B cell (primary cell): ENCODE measurements around the gene KIF22. TPM values are rescaled to one million over a fixed set of nuclear protein-coding genes. Genes with fewer than 3 reads are reported as not detected.
A peak's percentile ranks its signal among the peaks of the same experiment; 100 is the strongest.

Source experiments
- ATAC-seq: fragments of 200-7000 bp; cut with Tn5 transposase; one replicate; pipeline ENCODE4 v1.10.0; 2021; ENCODE audit warnings: low read depth, mild to moderate bottlenecking, moderate number of reproducible peaks, moderate library complexity
- CTCF ChIA-PET: fragments of 350-600 bp; sonication (Branson Sonifier 250); formaldehyde crosslinking; loops from one replicate; lab custom pipeline; 2021; ENCODE audit warnings: antibody characterized with exemption, inconsistent platforms; lab: Charles Lee
- POLR2A ChIA-PET: fragments of 350-600 bp; sonication (Branson Sonifier 250); formaldehyde crosslinking; loops from one replicate; lab custom pipeline; 2021; ENCODE audit warnings: antibody characterized with exemption; lab: Charles Lee
- DNase-seq: peaks from one replicate; pipeline ENCODE4 v3.0.0; 2013
- H2AFZ ChIP-seq: 2 replicates; pipeline ENCODE4 v1.6.1; 2012; ENCODE audit warnings: mild to moderate bottlenecking, low read depth, low read length; ENCODE audit not compliant: insufficient read depth, poor library complexity, severe bottlenecking
- H3K27ac ChIP-seq, 2 donors: 1 replicate in 1 of 2; 2 replicates in 1 of 2; pipeline ENCODE4 v1.5.1; 2012 to 2013; ENCODE audit warnings: low read length in 2 of 2, mild to moderate bottlenecking in 2 of 2, moderate library complexity in 1 of 2
- H3K27me3 ChIP-seq, 4 experiments: fragments of 200-600 bp in 1 of 4; sonication (generic) in 1 of 4; replicated peaks in 1 of 4; 1 replicate in 2 of 4; 2 replicates in 2 of 4; pipeline versions ENCODE4 v1.6.1 to v1.7.0; 2013 to 2016; ENCODE audit warnings: low read length in 3 of 4, mild to moderate bottlenecking in 2 of 4, mixed read lengths in 1 of 4, moderate library complexity in 1 of 4; ENCODE audit not compliant: insufficient read depth in 4 of 4, control insufficient read depth in 3 of 4; ENCODE audit errors: control extremely low read depth in 1 of 4
- H3K36me3 ChIP-seq, 2 experiments: replicated peaks in 1 of 2; 1 replicate in 1 of 2; 2 replicates in 1 of 2; pipeline versions ENCODE4 v1.6.1 to v1.7.1; 2013; ENCODE audit warnings: low read length in 1 of 2; ENCODE audit not compliant: insufficient read depth in 2 of 2, control insufficient read depth in 1 of 2; ENCODE audit errors: control extremely low read depth in 1 of 2, extremely low read depth in 1 of 2
- H3K4me1 ChIP-seq, 2 donors: fragments of 200-600 bp in 1 of 2; sonication (generic) in 1 of 2; 1 replicate in 1 of 2; 2 replicates in 1 of 2; pipeline versions ENCODE4 v1.5.1 to v1.6.1; 2013 to 2017; ENCODE audit warnings: low read length in 2 of 2; ENCODE audit not compliant: control insufficient read depth in 2 of 2, insufficient read depth in 2 of 2
- H3K4me2 ChIP-seq: replicated peaks from 2 replicates; pipeline ENCODE3; 2012; ENCODE audit warnings: mild to moderate bottlenecking, low read depth, low read length; ENCODE audit not compliant: poor library complexity, severe bottlenecking
- H3K4me3 ChIP-seq, 5 experiments: fragments of 200-600 bp in 1 of 5; sonication (generic) in 1 of 5; 1 replicate in 3 of 5; 2 replicates in 2 of 5; pipeline versions ENCODE4 v1.5.1 to v1.7.0; 2011 to 2016; ENCODE audit warnings: low read length in 4 of 5, mild to moderate bottlenecking in 4 of 5, low read depth in 2 of 5, control low read depth in 1 of 5, moderate library complexity in 1 of 5; ENCODE audit not compliant: insufficient read depth in 1 of 5; ENCODE audit errors: control extremely low read depth in 1 of 5, extremely low read depth in 1 of 5
- H3K79me2 ChIP-seq: fragments of 200-600 bp; sonication (generic); one replicate; pipeline ENCODE4 v1.6.0; 2016; ENCODE audit warnings: low read length; ENCODE audit not compliant: control insufficient read depth, insufficient read depth
- H3K9ac ChIP-seq: fragments of 200-600 bp; sonication (generic); 2 replicates; pipeline ENCODE4 v1.6.1; 2017; ENCODE audit warnings: mild to moderate bottlenecking, low read length, moderate library complexity
- H3K9me3 ChIP-seq, 3 donors: one replicate each; pipeline versions ENCODE4 v1.6.1 to v1.7.1; 2013; ENCODE audit warnings: low read length in 2 of 3; ENCODE audit not compliant: control insufficient read depth in 2 of 3, insufficient read depth in 1 of 3; ENCODE audit errors: control extremely low read depth in 1 of 3
- H4K20me1 ChIP-seq: 2 replicates; pipeline ENCODE4 v1.6.0; 2012; ENCODE audit warnings: mild to moderate bottlenecking, low read length; ENCODE audit not compliant: insufficient read depth, control insufficient read depth, poor library complexity, severe bottlenecking
- H3K27ac Mint-ChIP-seq: one replicate; pipeline ENCODE4 v1.8.0; 2021; ENCODE audit warnings: mixed read lengths
- H3K27me3 Mint-ChIP-seq: one replicate; pipeline ENCODE4 v1.8.0; 2021; ENCODE audit warnings: mixed read lengths
- H3K4me1 Mint-ChIP-seq: one replicate; pipeline ENCODE4 v1.8.0; 2021; ENCODE audit warnings: mixed read lengths
- H3K4me3 Mint-ChIP-seq: one replicate; pipeline ENCODE4 v1.8.0; 2021; ENCODE audit warnings: mixed read lengths
- H3K9me3 Mint-ChIP-seq: one replicate; pipeline ENCODE4 v1.8.0; 2022; ENCODE audit warnings: mixed read lengths; ENCODE audit not compliant: insufficient read depth
- CTCF ChIP-seq: fragments of 200-600 bp; IDR thresholded peaks from one replicate; pipeline ENCODE4 v1.8.0; 2022; ENCODE audit warnings: antibody characterized with exemption, mild to moderate bottlenecking
- EZH2 ChIP-seq: IDR thresholded peaks from 2 replicates; pipeline ENCODE4 v1.6.1; 2012; ENCODE audit warnings: borderline replicate concordance, low read depth, mild to moderate bottlenecking, moderate library complexity, low read length; ENCODE audit not compliant: insufficient read depth, poor library complexity, severe bottlenecking
- WGBS: methylation state at CpG from one replicate; pipeline ENCODE4 v1.1.5; 2013; ENCODE audit warnings: missing lambda C conversion rate; ENCODE audit not compliant: insufficient coverage; 5-methylcytosine and 5-hydroxymethylcytosine counted together
- intact Hi-C: fragments of 100-400 bp; cut with micrococcal nuclease; formaldehyde crosslinking; loops from one replicate; pipeline ENCODE4 v1.10.0; 2022
- polyA plus RNA-seq: library from polyadenylated mRNA; depleted of rRNA; stranded (reverse); fragments of >200 nt; gene quantifications from 2 replicates; pipeline ENCODE4 v1.2.3, GENCODE V29; 2012
- total RNA-seq, 2 donors: library from RNA; stranded (reverse); fragments of 120-200 nt in 1 of 2; gene quantifications; 1 replicate in 1 of 2; 2 replicates in 1 of 2; pipeline versions ENCODE4 v1.2.3 to v1.2.4, GENCODE V29; 2013 to 2022

The KIF22 gene
- total and polyA plus RNA-seq, 2 donors (not counting 1 experiment from before 2014, with no cell fraction given), result 53.9 to 57.2 TPM

DNA sequence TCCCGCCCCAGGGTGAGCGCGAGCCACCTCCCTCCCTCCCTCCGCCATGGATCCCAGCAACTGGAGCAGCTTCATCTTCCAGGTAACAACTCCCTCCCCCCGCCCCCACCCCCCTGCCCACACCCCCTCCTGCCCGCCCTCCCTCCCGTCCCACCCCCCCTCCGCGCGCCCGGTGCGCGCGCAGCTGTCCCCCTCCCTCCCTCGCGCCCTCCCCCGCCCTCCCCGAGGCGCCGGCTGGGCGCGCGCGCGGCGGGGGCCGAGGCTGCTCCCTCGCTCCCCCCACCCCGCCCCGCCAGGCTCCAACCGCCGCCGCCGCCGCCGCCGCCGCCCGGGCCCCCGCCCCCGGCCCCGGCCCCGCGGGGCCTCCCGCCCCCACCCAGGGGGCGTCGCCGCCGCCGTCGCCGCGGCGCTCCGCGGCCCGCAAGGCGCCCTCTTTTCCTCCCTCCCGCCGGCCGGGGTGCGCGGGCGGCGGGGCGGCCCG is 15.6 kb downstream of the KIF22 start, which contains the start of gene MAZ:
TSS of gene MAZ (plus strand) at position 431 of the 481 bp plus-strand sequence. CDS start 173 bp downstream, outside the sequence.
- TF ChIP-seq EZH2 (no peak), CTCF (no peak)
- H2AFZ ChIP-seq, result peak within 1 kb of the TSS; percentile 78
- peaks cover 37% of the 10 kb centered on the region for H3K79me2 ChIP-seq
- under 1% methylated on average over 19 of the region's 67 CpGs for WGBS
- H3K4me1 ChIP-seq, result peaks cover 49 to 54% of the 10 kb centered on the region in 2 donors
- peaks cover 36% of the 10 kb centered on the region for H4K20me1 ChIP-seq
- peak within 1 kb of the TSS; percentile 89 to 91 for H3K27ac ChIP-seq
- peak within 1 kb of the TSS; percentile 98 for H3K4me3 Mint-ChIP-seq
- H3K4me2 ChIP-seq, result peak within 1 kb of the TSS; percentile 99
- DNase-seq (peak; percentile 81), ATAC-seq (peak; percentile 18)
- H3K4me1 Mint-ChIP-seq, result peaks cover 50% of the 10 kb centered on the region
- intact Hi-C loops, result loop anchor here (5.0 kb wide), 1 partner anchor 104 kb away; no protein-coding TSS in a partner anchor
- ChIA-PET POLR2A (interaction anchor here (0.6 to 4.3 kb wide), 11 partner anchors 10 to 572 kb away, joined by 3 to 31 read pairs (median 5); partner anchors contain the start of genes C16orf54, KIF22 and PAGR1), CTCF (interaction anchor here (2.0 to 3.8 kb wide), 4 partner anchors 12 to 105 kb away, joined by 15 to 66 read pairs (median 38); partner anchors contain the start of genes KIF22, MVP and PAGR1)
- peak within 1 kb of the TSS; percentile 85 for H3K9ac ChIP-seq
- no peaks in the 10 kb centered on the region for H3K27me3 ChIP-seq
- H3K36me3 ChIP-seq, result peaks cover 4 to 23% of the 10 kb centered on the region in 2 experiments
- peak within 1 kb of the TSS; percentile 100 for H3K27ac Mint-ChIP-seq
- H3K4me3 ChIP-seq, result peak within 1 kb of the TSS; percentile 25 to 95 (median 89)
- H3K9me3 ChIP-seq, result no peaks in the 10 kb centered on the region
- H3K9me3 Mint-ChIP-seq, result no peaks in the 10 kb centered on the region
- H3K27me3 Mint-ChIP-seq, result no peaks in the 10 kb centered on the region
